HG03558 (cell line): ENCODE results near the gene ABHD15.
A peak's percentile ranks its signal among the peaks of the same experiment; 100 is the strongest.

ENCODE experiments used
- ATAC-seq: cut with Tn5 transposase; IDR thresholded peaks from one replicate; pipeline ENCODE4 v1.9.1; 2021; ENCODE audit warnings: moderate number of reproducible peaks; ENCODE audit not compliant: unreplicated experiment; ENCODE audit errors: extremely low read depth

Gene ABHD15

GRCh38 chr17:29583324-29584248 is 16.7 kb upstream of the ABHD15 start:
- ATAC-seq, result no peak

- ATAC-seq, result no peak
Observed at GRCh38 chr17:29582772-29583171, 15.9 kb upstream of the ABHD15 start.

GRCh38 chr17:29582254-29582765 is 15.5 kb upstream of the ABHD15 start:
- ATAC-seq, result no peak

DNA sequence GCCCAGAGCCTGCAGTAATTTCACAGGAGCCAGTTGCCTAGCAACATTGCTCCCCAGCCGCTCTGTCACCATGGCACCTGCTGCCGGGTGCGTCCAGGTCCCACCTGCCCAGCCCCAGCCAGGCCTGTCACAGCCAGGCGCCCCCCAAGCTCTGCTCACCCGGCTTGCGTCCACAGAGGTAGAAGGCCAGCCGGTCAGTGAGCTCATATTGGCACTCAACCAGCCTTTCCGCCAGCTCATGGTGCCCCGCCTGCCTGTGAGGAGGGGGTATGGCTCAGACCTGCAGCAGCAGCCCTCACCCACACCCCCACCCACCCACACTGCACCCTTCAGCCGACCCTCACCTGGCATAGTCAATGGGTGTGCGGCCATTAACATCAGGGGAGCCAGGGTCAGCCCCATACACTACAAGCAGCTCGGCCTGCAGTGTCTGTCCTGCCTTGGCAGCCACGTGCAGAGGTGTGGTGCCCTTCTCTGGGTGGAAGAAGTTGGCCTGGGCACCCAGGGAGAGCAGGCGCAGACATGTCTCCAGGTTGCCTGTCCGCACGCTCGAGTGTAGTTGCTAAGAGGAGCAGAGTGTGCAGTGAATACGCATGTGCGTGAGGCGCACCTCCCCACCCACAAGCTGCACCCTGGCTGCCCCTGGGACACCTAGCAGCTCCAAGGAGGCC is 14.9 kb upstream of the ABHD15 start:
- no peak for ATAC-seq

- ATAC-seq, result peak; percentile 63
Observed at GRCh38 chr17:29579866-29580771, 13.3 kb upstream of the ABHD15 start.

- ATAC-seq, result no peak
Observed at GRCh38 chr17:29578626-29579485, 12.0 kb upstream of the ABHD15 start.

- no peak for ATAC-seq
Observed at GRCh38 chr17:29577385-29578211, 10.8 kb upstream of the ABHD15 start.

DNA sequence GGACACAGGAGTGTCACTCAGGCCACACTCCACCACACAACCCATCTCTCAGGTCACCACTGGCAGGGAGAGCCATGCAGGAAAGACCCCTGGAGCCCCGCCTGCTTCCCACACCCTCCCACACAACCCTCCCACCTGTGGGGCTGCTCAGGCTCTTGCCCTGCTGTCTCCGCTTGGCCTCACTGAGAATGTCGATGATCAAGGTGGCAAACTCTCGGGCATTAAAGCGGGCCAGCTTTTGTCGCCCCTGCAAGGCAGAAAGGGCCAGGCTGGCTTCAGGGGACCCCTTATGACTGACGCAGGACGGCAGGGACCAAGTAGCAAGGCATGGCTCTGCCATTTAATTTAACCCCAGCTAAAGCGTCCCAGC is 10.1 kb upstream of the ABHD15 start:
- no peak for ATAC-seq

- ATAC-seq, result no peak
Observed at GRCh38 chr17:29576214-29577000, 9.6 kb upstream of the ABHD15 start.

GRCh38 chr17:29575511-29576213 is 8.8 kb upstream of the ABHD15 start:
- no peak for ATAC-seq

DNA sequence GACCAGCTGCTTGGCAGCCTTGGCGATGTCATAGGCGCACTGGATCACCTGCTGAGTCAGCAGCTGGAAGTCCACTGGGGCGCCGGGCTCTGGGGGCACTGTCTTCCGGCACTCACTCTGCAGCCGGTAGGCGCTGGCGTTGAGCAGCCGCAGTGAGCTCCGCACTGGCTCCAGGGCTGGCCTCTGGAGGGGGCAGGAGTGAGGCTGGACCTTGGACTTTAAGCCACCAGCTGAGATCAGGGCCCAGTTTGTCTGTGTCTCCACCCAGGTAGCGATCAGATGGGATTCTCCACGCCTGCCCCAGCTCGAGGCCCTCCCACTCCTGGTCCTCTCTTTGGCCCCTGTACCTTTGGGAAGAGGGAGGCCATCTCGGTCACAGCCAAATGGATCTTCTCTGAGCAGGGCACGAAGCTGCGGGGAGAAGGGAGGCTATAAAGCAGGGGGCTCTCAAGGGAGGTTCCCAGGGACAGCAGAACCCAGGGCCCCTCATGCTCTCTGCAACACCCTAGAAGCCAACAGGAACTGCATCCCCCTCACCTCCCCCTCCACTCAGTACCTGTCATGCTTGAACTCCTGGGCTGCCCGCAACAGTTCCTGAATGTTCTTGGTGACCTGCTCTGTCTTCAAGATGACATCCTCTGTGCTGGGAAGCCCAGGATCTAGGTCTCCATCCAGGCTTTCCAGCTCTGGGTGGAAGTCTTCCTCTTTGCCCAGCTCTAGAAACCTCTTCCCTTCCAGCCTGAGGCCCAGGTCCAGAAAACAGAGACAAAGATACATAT is 8.1 kb upstream of the ABHD15 start:
- no peak for ATAC-seq

DNA sequence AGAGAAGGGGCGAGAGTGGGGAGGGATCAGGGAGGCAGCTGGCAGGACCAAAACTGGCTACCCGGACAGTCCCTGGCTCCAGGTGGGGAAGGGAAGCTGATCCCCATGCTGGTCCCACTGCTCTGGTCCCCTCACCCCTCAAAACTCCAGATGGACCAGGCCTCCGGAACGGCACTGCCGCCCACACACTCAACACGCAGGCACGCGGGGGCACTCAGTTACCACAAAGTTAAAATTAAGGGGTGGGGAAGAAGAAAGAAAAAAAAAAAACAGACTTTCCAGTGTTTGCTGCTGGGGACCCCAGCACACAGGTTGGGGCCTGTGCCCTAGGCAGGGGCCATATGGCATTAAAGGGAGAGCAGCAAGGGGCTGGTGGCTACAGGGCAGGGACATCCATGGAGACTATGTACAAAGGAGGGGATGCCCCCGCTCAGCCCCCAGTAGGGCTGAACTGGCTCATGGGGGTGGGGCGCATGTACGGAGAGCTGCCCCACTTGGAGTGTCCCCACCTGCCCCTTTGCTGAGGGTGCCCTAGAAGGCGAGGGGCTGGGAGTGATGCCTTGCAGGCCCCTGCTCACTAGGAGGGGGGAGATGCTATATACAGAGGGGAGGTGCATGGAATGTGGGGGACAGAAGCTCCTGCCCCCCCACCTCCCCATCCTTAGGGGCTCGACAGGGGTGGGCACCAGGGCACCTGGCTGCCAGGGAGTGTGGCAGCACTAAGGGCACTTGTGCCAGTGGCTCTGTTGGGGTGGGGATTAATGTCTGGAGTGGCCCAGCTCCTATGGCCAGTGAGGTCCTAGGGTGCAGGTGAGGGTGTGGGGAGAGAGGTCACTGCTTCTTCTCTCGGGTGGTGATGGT is 7.3 kb upstream of the ABHD15 start:
- no peak for ATAC-seq

- ATAC-seq, result no peak
Observed at GRCh38 chr17:29573558-29573869, 6.7 kb upstream of the ABHD15 start.

GRCh38 chr17:29572691-29573557 is 6.1 kb upstream of the ABHD15 start:
- ATAC-seq, result no peak
